ENCODE data around the gene RNFT2. TPM values are rescaled to one million over a fixed set of nuclear protein-coding genes. Genes with fewer than 3 reads are reported as not detected.

The RNFT2 gene
- total RNA-seq, 5 donors from 2014 or later (not counting 1 experiment from before 2014, with no cell fraction given), result 5.1 to 7.6 (median 6.9) TPM

- Histone ChIP-seq H3K27ac (ENCODE audit: low read length) (no peak overlapping the region), H3K9me3 (no peaks in the 10 kb centered on the region), H3K4me1 (ENCODE audit: control insufficient read depth in 1 of 2, extremely low read depth in 1 of 2, insufficient read depth in 2 of 2, low read length in 2 of 2) (no peaks in the 10 kb centered on the region), H3K27me3 (replicated peaks in 1 of 2; ENCODE audit: control insufficient read depth in 2 of 2, extremely low read depth in 1 of 2, insufficient read depth in 2 of 2, low read length in 1 of 2) (no peaks in the 10 kb centered on the region), H3K4me3 (ENCODE audit: control insufficient read depth in 1 of 2, extremely low read depth in 1 of 2, low read length in 1 of 2) (no peak overlapping the region), H3K36me3 (ENCODE audit: control insufficient read depth in 2 of 2, extremely low read depth in 1 of 2, insufficient read depth in 1 of 2, low read length in 1 of 2) (no peaks in the 10 kb centered on the region)
- Mint-ChIP-seq H3K27me3 (no peaks in the 10 kb centered on the region), H3K4me1 (no peaks in the 10 kb centered on the region), H3K27ac (no peak overlapping the region), H3K4me3 (no peak overlapping the region), H3K36me3 (peaks cover 24% of the 10 kb centered on the region), H3K9me3 (peaks cover 0 to 2% (median 0%) of the 10 kb centered on the region in 3 donors)
- ATAC-seq (replicated peaks in 1 of 4), result no peak
- CTCF ChIA-PET, result interaction anchor here in 1 of 2 donors (0.6 kb wide), 1 partner anchor 10 kb away, joined by 4 read pairs; no protein-coding TSS in a partner anchor
- POLR2A ChIA-PET, result no interaction called here
- WGBS (ENCODE audit: insufficient coverage), result 91% methylated on average over 3 of the region's 9 CpGs
- DNase-seq, result no peak
Measured at GRCh38 chr12:116837097-116837496, 99.0 kb downstream of the RNFT2 start.

- Histone ChIP-seq H3K27me3 (replicated peaks in 1 of 2; ENCODE audit: control insufficient read depth in 2 of 2, extremely low read depth in 1 of 2, insufficient read depth in 2 of 2, low read length in 1 of 2) (no peaks in the 10 kb centered on the region), H3K4me1 (ENCODE audit: control insufficient read depth in 1 of 2, extremely low read depth in 1 of 2, insufficient read depth in 2 of 2, low read length in 2 of 2) (no peaks in the 10 kb centered on the region), H3K9me3 (no peaks in the 10 kb centered on the region), H3K27ac (ENCODE audit: low read length) (no peak overlapping the region), H3K4me3 (ENCODE audit: control insufficient read depth in 1 of 2, extremely low read depth in 1 of 2, low read length in 1 of 2) (no peak overlapping the region), H3K36me3 (ENCODE audit: control insufficient read depth in 2 of 2, extremely low read depth in 1 of 2, insufficient read depth in 1 of 2, low read length in 1 of 2) (no peaks in the 10 kb centered on the region)
- ChIA-PET CTCF (no interaction called here), POLR2A (interaction anchor here in 1 of 2 donors (1.0 kb wide), 1 partner anchor 148 kb away, joined by 3 read pairs; no protein-coding TSS in a partner anchor)
- Mint-ChIP-seq H3K4me3 (no peak overlapping the region), H3K4me1 (no peaks in the 10 kb centered on the region), H3K36me3 (peaks cover 24% of the 10 kb centered on the region), H3K9me3 (peaks cover 0 to 2% (median 0%) of the 10 kb centered on the region in 3 donors), H3K27ac (no peak overlapping the region), H3K27me3 (no peaks in the 10 kb centered on the region)
- WGBS (ENCODE audit: insufficient coverage), result 100% methylated on average over 1 of the region's 4 CpGs
- DNase-seq, result no peak
- ATAC-seq (replicated peaks in 1 of 4), result no peak
Measured at GRCh38 chr12:116838365-116838764, 100.2 kb downstream of the RNFT2 start.

- Mint-ChIP-seq H3K27me3 (no peaks in the 10 kb centered on the region), H3K36me3 (peaks cover 23% of the 10 kb centered on the region), H3K9me3 (peaks cover 0 to 2% (median 0%) of the 10 kb centered on the region in 3 donors), H3K4me1 (no peaks in the 10 kb centered on the region), H3K27ac (no peak overlapping the region), H3K4me3 (no peak overlapping the region)
- ATAC-seq (replicated peaks in 1 of 4) (no peak), DNase-seq (no peak)
- H3K4me3 ChIP-seq (ENCODE audit: control insufficient read depth in 1 of 2, extremely low read depth in 1 of 2, low read length in 1 of 2), result no peak overlapping the region
- ChIA-PET POLR2A (no interaction called here), CTCF (no interaction called here)
- WGBS (ENCODE audit: insufficient coverage), result 86% methylated on average over 2 of the region's 3 CpGs
- H3K36me3 ChIP-seq (ENCODE audit: control insufficient read depth in 2 of 2, extremely low read depth in 1 of 2, insufficient read depth in 1 of 2, low read length in 1 of 2), result no peaks in the 10 kb centered on the region
- H3K27me3 ChIP-seq (replicated peaks in 1 of 2; ENCODE audit: control insufficient read depth in 2 of 2, extremely low read depth in 1 of 2, insufficient read depth in 2 of 2, low read length in 1 of 2), result no peaks in the 10 kb centered on the region
- H3K9me3 ChIP-seq, result no peaks in the 10 kb centered on the region
- H3K4me1 ChIP-seq (ENCODE audit: control insufficient read depth in 1 of 2, extremely low read depth in 1 of 2, insufficient read depth in 2 of 2, low read length in 2 of 2), result no peaks in the 10 kb centered on the region
- H3K27ac ChIP-seq (ENCODE audit: low read length), result no peak overlapping the region
Measured at GRCh38 chr12:116839287-116839830, 101.2 kb downstream of the RNFT2 start.

GRCh38 chr12:116843085-116843484, 105.0 kb downstream of the RNFT2 start:
- no peaks in the 10 kb centered on the region for H3K4me1 Mint-ChIP-seq
- no peak overlapping the region for H3K4me3 Mint-ChIP-seq
- H3K36me3 Mint-ChIP-seq, result peaks cover 5% of the 10 kb centered on the region
- ChIA-PET POLR2A (no interaction called here), CTCF (no interaction called here)
- no peak overlapping the region for H3K27ac Mint-ChIP-seq
- no peaks in the 10 kb centered on the region for H3K9me3 ChIP-seq
- H3K27me3 Mint-ChIP-seq, result no peaks in the 10 kb centered on the region
- H3K36me3 ChIP-seq (ENCODE audit: control insufficient read depth in 2 of 2, extremely low read depth in 1 of 2, insufficient read depth in 1 of 2, low read length in 1 of 2), result no peaks in the 10 kb centered on the region
- H3K4me3 ChIP-seq (ENCODE audit: control insufficient read depth in 1 of 2, extremely low read depth in 1 of 2, low read length in 1 of 2), result no peak overlapping the region
- no peaks in the 10 kb centered on the region for H3K9me3 Mint-ChIP-seq
- no peak for ATAC-seq (replicated peaks in 1 of 4)
- DNase-seq, result no peak
- no peaks in the 10 kb centered on the region for H3K27me3 ChIP-seq (replicated peaks in 1 of 2; ENCODE audit: control insufficient read depth in 2 of 2, extremely low read depth in 1 of 2, insufficient read depth in 2 of 2, low read length in 1 of 2)
- no peak overlapping the region for H3K27ac ChIP-seq (ENCODE audit: low read length)
- no peaks in the 10 kb centered on the region for H3K4me1 ChIP-seq (ENCODE audit: control insufficient read depth in 1 of 2, extremely low read depth in 1 of 2, insufficient read depth in 2 of 2, low read length in 2 of 2)
- WGBS (ENCODE audit: insufficient coverage), result 100% methylated on average over 3 of the region's 6 CpGs

GRCh38 chr12:116849216-116849615, 111.1 kb downstream of the RNFT2 start:
- Mint-ChIP-seq H3K9me3 (no peaks in the 10 kb centered on the region), H3K4me1 (no peaks in the 10 kb centered on the region), H3K36me3 (peaks cover 15% of the 10 kb centered on the region), H3K4me3 (no peak overlapping the region), H3K27ac (no peak overlapping the region), H3K27me3 (peaks cover 3 to 10% of the 10 kb centered on the region in 2 donors)
- ChIA-PET POLR2A (no interaction called here), CTCF (no interaction called here)
- DNase-seq, result no peak
- Histone ChIP-seq H3K36me3 (ENCODE audit: control insufficient read depth in 2 of 2, extremely low read depth in 1 of 2, insufficient read depth in 1 of 2, low read length in 1 of 2) (no peaks in the 10 kb centered on the region), H3K27ac (ENCODE audit: low read length) (no peak overlapping the region), H3K4me3 (ENCODE audit: control insufficient read depth in 1 of 2, extremely low read depth in 1 of 2, low read length in 1 of 2) (no peak overlapping the region), H3K27me3 (replicated peaks in 1 of 2; ENCODE audit: control insufficient read depth in 2 of 2, extremely low read depth in 1 of 2, insufficient read depth in 2 of 2, low read length in 1 of 2) (peaks cover 0 to 6% of the 10 kb centered on the region in 2 experiments), H3K4me1 (ENCODE audit: control insufficient read depth in 1 of 2, extremely low read depth in 1 of 2, insufficient read depth in 2 of 2, low read length in 2 of 2) (no peaks in the 10 kb centered on the region), H3K9me3 (no peaks in the 10 kb centered on the region)
- WGBS (ENCODE audit: insufficient coverage), result 92% methylated on average over 23 of the region's 23 CpGs
- ATAC-seq (replicated peaks in 1 of 4), result no peak

- 82% methylated on average over 3 of the region's 6 CpGs for WGBS (ENCODE audit: insufficient coverage)
- Mint-ChIP-seq H3K4me3 (no peak overlapping the region), H3K36me3 (peaks cover 15% of the 10 kb centered on the region), H3K27ac (no peak overlapping the region), H3K9me3 (no peaks in the 10 kb centered on the region), H3K27me3 (peaks cover 15 to 33% of the 10 kb centered on the region in 2 donors), H3K4me1 (no peaks in the 10 kb centered on the region)
- no peaks in the 10 kb centered on the region for H3K4me1 ChIP-seq (ENCODE audit: control insufficient read depth in 1 of 2, extremely low read depth in 1 of 2, insufficient read depth in 2 of 2, low read length in 2 of 2)
- POLR2A ChIA-PET, result no interaction called here
- no peaks in the 10 kb centered on the region for H3K9me3 ChIP-seq
- ATAC-seq (replicated peaks in 1 of 4), result no peak
- peaks cover 0 to 30% of the 10 kb centered on the region in 2 experiments for H3K27me3 ChIP-seq (replicated peaks in 1 of 2; ENCODE audit: control insufficient read depth in 2 of 2, extremely low read depth in 1 of 2, insufficient read depth in 2 of 2, low read length in 1 of 2)
- CTCF ChIA-PET, result no interaction called here
- H3K27ac ChIP-seq (ENCODE audit: low read length), result no peak overlapping the region
- no peak overlapping the region for H3K4me3 ChIP-seq (ENCODE audit: control insufficient read depth in 1 of 2, extremely low read depth in 1 of 2, low read length in 1 of 2)
- no peaks in the 10 kb centered on the region for H3K36me3 ChIP-seq (ENCODE audit: control insufficient read depth in 2 of 2, extremely low read depth in 1 of 2, insufficient read depth in 1 of 2, low read length in 1 of 2)
- DNase-seq, result no peak
Measured at GRCh38 chr12:116852303-116852702, 114.2 kb downstream of the RNFT2 start.

- 39% methylated on average over 2 of the region's 5 CpGs for WGBS (ENCODE audit: insufficient coverage)
- Histone ChIP-seq H3K36me3 (ENCODE audit: control insufficient read depth in 2 of 2, extremely low read depth in 1 of 2, insufficient read depth in 1 of 2, low read length in 1 of 2) (no peaks in the 10 kb centered on the region), H3K27me3 (replicated peaks in 1 of 2; ENCODE audit: control insufficient read depth in 2 of 2, extremely low read depth in 1 of 2, insufficient read depth in 2 of 2, low read length in 1 of 2) (peaks cover 0 to 36% of the 10 kb centered on the region in 2 experiments), H3K4me3 (ENCODE audit: control insufficient read depth in 1 of 2, extremely low read depth in 1 of 2, low read length in 1 of 2) (no peak overlapping the region), H3K9me3 (no peaks in the 10 kb centered on the region), H3K27ac (ENCODE audit: low read length) (no peak overlapping the region), H3K4me1 (ENCODE audit: control insufficient read depth in 1 of 2, extremely low read depth in 1 of 2, insufficient read depth in 2 of 2, low read length in 2 of 2) (no peaks in the 10 kb centered on the region)
- Mint-ChIP-seq H3K4me1 (peaks cover 0 to 3% (median 0%) of the 10 kb centered on the region in 3 donors), H3K36me3 (peaks cover 14% of the 10 kb centered on the region), H3K9me3 (no peaks in the 10 kb centered on the region), H3K4me3 (no peak overlapping the region), H3K27me3 (peaks cover 21 to 42% of the 10 kb centered on the region in 2 donors), H3K27ac (no peak overlapping the region)
- ATAC-seq (replicated peaks in 1 of 4) (no peak), DNase-seq (no peak)
- CTCF ChIA-PET, result no interaction called here
- POLR2A ChIA-PET, result no interaction called here
Measured at GRCh38 chr12:116853507-116853906, 115.4 kb downstream of the RNFT2 start.

Measured in T-cell (primary cell).